SU-DHL-6 (cell line): ENCODE data around the gene DHCR24.

Experiments
- H2AFZ ChIP-seq: fragments of 200-600 bp; sonication (generic); 2 replicates; pipeline ENCODE4 v1.6.1; 2014; ENCODE audit warnings: low read depth, mild to moderate bottlenecking, moderate library complexity, mixed read lengths, antibody characterized with exemption, low read length; ENCODE audit not compliant: severe bottlenecking
- H3F3A ChIP-seq: fragments of 200-600 bp; shearing (Covaris generic); 2 replicates; pipeline ENCODE4 v1.6.0; 2016; ENCODE audit warnings: antibody characterized with exemption, mild to moderate bottlenecking; ENCODE audit not compliant: insufficient read depth
- H3K27ac ChIP-seq: fragments of 200-600 bp; sonication (generic); 2 replicates; pipeline ENCODE4 v1.5.1; 2016; ENCODE audit warnings: low read depth, mild to moderate bottlenecking, low read length, moderate library complexity, mixed read lengths
- H3K27me3 ChIP-seq: fragments of 200-600 bp; sonication (generic), shearing (Covaris generic); 2 replicates; pipeline ENCODE4 v1.6.0; 2014; ENCODE audit warnings: mild to moderate bottlenecking, low read length
- H3K36me3 ChIP-seq: fragments of 200-600 bp; sonication (generic); 2 replicates; pipeline ENCODE4 v1.6.1; 2014; ENCODE audit warnings: mild to moderate bottlenecking, low read length, mixed read lengths
- H3K4me2 ChIP-seq: fragments of 300-600, 200-600 bp; shearing (Covaris generic), sonication (generic); 2 replicates; pipeline ENCODE4 v1.6.0; 2014; ENCODE audit warnings: low read length, low read depth, mild to moderate bottlenecking; ENCODE audit not compliant: poor library complexity, severe bottlenecking
- H3K4me3 ChIP-seq: fragments of 200-600 bp; sonication (generic); 2 replicates; pipeline ENCODE4 v1.5.1; 2014; ENCODE audit warnings: antibody characterized with exemption, low read length, mild to moderate bottlenecking, mixed read lengths; ENCODE audit not compliant: insufficient read depth, poor library complexity, severe bottlenecking
- H3K79me2 ChIP-seq: fragments of 200-600 bp; sonication (generic); 2 replicates; pipeline ENCODE4 v1.6.1; 2014; ENCODE audit warnings: mild to moderate bottlenecking, low read length, moderate library complexity; ENCODE audit not compliant: insufficient read depth
- H3K9ac ChIP-seq: fragments of 200-600 bp; sonication (generic); 2 replicates; pipeline ENCODE4 v1.7.0; 2014; ENCODE audit warnings: mild to moderate bottlenecking, low read length
- H3K9me2 ChIP-seq: fragments of 200-600 bp; sonication (generic); replicated peaks from 2 replicates; pipeline ENCODE4 v1.6.1; 2014; ENCODE audit warnings: low read length; ENCODE audit not compliant: insufficient read depth
- H3K9me3 ChIP-seq: fragments of 200-600 bp; sonication (generic); 2 replicates; pipeline ENCODE4 v1.6.1; 2014; ENCODE audit warnings: low read length, mixed read lengths; ENCODE audit not compliant: insufficient read depth
- H4K20me1 ChIP-seq: fragments of 200-600 bp; sonication (generic); 2 replicates; pipeline ENCODE4 v1.6.1; 2014; ENCODE audit warnings: low read depth, mild to moderate bottlenecking, antibody characterized with exemption, low read length, moderate library complexity, mixed read lengths
- CTCF ChIP-seq: fragments of 200-600 bp; sonication (generic); IDR thresholded peaks from one replicate; pipeline ENCODE4 v1.5.1; 2017; ENCODE audit warnings: antibody characterized with exemption, mild to moderate bottlenecking, low read length, moderate library complexity; ENCODE audit not compliant: insufficient read depth, poor library complexity, severe bottlenecking
- EZH2phosphoT487 ChIP-seq: fragments of 200-600 bp; sonication (generic), shearing (Covaris generic); conservative IDR thresholded peaks from 2 replicates; pipeline ENCODE4 v1.6.1; 2018; ENCODE audit warnings: mild to moderate bottlenecking, antibody characterized with exemption, low read length, moderate library complexity, mixed read lengths

The DHCR24 gene

DNA sequence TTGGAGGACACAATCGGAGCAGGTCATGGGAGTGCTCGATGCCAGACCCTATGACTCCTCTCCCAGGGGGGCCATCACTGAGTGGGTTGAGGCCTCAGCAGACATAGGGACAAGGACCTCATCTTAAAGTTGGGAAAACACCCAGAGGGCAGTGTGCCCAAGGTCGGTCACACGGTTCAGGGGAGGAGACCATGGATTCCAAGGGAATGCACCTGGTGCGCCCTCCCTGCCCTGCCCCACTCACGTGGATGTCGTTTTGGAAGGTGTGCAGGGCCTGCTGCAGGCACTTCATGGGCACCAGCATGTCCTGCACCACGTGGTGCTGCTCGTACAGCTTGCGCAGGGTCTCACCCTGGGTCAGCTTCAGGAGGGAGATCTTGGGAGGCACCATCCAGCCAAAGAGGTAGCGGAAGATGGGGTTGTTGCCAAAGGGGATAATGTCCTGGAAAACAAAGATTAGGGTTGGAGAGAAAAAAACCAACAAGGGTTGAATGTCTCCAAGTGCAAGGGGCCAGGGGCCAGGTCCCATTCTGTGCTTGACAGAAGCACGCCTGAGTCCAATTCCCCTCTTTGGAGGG, 33.1 kb downstream of the DHCR24 start:
- no peaks in the 10 kb centered on the region for H3K27me3 ChIP-seq
- no peaks in the 10 kb centered on the region for H3K9me2 ChIP-seq
- H3F3A ChIP-seq: no peaks in the 10 kb centered on the region
- no peak overlapping the region for H3K9ac ChIP-seq
- no peaks in the 10 kb centered on the region for H3K79me2 ChIP-seq
- peaks cover 16% of the 10 kb centered on the region; the same call in 1 of the 2 replicates for H3K36me3 ChIP-seq
- H4K20me1 ChIP-seq: no peaks in the 10 kb centered on the region; the same call in 1 of the 2 replicates
- no peak for TF ChIP-seq EZH2phosphoT487
- TF ChIP-seq CTCF: no peak
- H2AFZ ChIP-seq: no peak overlapping the region
- H3K4me3 ChIP-seq: no peak overlapping the region
- H3K27ac ChIP-seq: no peak overlapping the region
- H3K4me2 ChIP-seq: no peak overlapping the region
- H3K9me3 ChIP-seq: no peaks in the 10 kb centered on the region

- Histone ChIP-seq H3K79me2 (no peaks in the 10 kb centered on the region), H2AFZ (no peak overlapping the region), H3K9me2 (no peaks in the 10 kb centered on the region), H3K27me3 (no peaks in the 10 kb centered on the region), H3K4me2 (no peak overlapping the region), H3K9ac (no peak overlapping the region), H3F3A (no peaks in the 10 kb centered on the region), H4K20me1 (no peaks in the 10 kb centered on the region; the same call in 1 of the 2 replicates), H3K27ac (no peak overlapping the region), H3K4me3 (no peak overlapping the region), H3K36me3 (peaks cover 16% of the 10 kb centered on the region; the same call in 1 of the 2 replicates), H3K9me3 (no peaks in the 10 kb centered on the region)
- TF ChIP-seq CTCF: no peak
- TF ChIP-seq EZH2phosphoT487: no peak
Measured at GRCh38 chr1:54853096-54853792, 33.8 kb downstream of the DHCR24 start.

DNA sequence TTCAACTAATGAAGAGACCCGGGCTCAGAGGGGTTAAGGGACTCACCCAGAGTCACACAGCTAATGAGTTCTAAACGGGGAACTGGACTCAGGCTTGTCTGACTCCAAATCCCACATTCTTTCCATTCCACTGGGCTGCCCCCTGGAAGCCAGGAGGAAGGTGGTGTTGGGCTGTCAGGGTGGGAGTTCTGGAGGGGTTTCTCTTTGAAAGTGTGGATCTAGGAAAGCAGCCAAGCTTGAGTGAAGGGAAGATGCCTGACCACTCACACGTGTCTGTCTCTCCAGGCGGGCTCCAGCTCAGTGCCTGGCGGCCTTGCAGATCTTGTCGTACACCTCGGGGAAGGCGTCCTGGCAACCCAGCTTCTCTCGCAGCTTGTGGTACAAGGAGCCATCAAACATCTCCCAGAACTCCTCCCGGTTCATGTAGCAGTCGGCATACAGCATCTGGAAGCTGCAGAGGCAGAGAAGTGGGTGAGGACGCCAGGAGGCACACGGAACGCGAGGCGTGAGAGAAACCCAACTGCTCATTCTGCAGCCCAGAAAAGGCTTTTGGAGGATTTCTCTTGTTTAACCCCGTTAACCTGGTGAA, 35.0 kb downstream of the DHCR24 start:
- H3K36me3 ChIP-seq: peaks cover 16% of the 10 kb centered on the region; the same call in 1 of the 2 replicates
- TF ChIP-seq EZH2phosphoT487 (no peak), CTCF (no peak)

More for the DNA sequence above, 35.0 kb downstream of the DHCR24 start:
- Histone ChIP-seq H3K9me3 (no peaks in the 10 kb centered on the region), H3K9me2 (no peaks in the 10 kb centered on the region), H3K27me3 (no peaks in the 10 kb centered on the region), H2AFZ (no peak overlapping the region), H3K27ac (no peak overlapping the region), H3K4me2 (no peak overlapping the region), H4K20me1 (no peaks in the 10 kb centered on the region; the same call in 1 of the 2 replicates), H3F3A (no peaks in the 10 kb centered on the region), H3K9ac (no peak overlapping the region), H3K79me2 (no peaks in the 10 kb centered on the region), H3K4me3 (no peak overlapping the region)
